HL-60 (cell line): Measurements from ENCODE around the gene TRA2B.

Source experiments
- GABPA ChIP-seq: IDR thresholded peaks from 2 replicates; pipeline ENCODE4 v1.6.1; 2012; ENCODE audit warnings: low read depth
- POLR2AphosphoS5 ChIP-seq: IDR thresholded peaks from 2 replicates; pipeline ENCODE4 v1.6.1; 2012; ENCODE audit warnings: low read depth
- TF ChIP-seq, protein P1 (sequence below): IDR thresholded peaks from one replicate; pipeline ENCODE4 v1.5.1; 2011; ENCODE audit warnings: low read length, control low read depth, inconsistent platforms; ENCODE audit not compliant: insufficient read depth
- TF ChIP-seq, protein P2 (sequence below): IDR thresholded peaks from 2 replicates; pipeline ENCODE4 v1.6.1; 2012; ENCODE audit warnings: low read depth; ENCODE audit not compliant: insufficient replicate concordance

DNA sequence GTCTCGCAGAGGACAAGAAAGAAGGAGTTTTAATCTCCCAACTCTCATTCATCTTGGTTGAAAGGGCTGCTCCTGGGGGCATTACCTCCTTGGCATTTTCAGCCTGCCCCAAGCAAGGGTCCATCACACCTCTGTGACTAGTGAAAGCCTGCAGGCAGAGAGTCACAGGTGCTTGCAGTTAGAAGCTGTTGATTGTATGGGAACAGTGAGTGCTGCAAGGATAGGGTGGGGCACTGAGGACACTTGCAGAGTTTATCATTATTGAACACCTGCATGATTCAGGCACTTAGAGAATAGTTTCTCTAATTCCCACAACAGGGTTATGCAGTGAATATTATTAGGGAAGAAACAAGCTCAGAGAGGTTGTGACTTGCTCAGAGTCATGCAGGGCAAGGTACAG is 71.3 kb downstream of the TRA2B start:
- TF ChIP-seq, protein P1, sequence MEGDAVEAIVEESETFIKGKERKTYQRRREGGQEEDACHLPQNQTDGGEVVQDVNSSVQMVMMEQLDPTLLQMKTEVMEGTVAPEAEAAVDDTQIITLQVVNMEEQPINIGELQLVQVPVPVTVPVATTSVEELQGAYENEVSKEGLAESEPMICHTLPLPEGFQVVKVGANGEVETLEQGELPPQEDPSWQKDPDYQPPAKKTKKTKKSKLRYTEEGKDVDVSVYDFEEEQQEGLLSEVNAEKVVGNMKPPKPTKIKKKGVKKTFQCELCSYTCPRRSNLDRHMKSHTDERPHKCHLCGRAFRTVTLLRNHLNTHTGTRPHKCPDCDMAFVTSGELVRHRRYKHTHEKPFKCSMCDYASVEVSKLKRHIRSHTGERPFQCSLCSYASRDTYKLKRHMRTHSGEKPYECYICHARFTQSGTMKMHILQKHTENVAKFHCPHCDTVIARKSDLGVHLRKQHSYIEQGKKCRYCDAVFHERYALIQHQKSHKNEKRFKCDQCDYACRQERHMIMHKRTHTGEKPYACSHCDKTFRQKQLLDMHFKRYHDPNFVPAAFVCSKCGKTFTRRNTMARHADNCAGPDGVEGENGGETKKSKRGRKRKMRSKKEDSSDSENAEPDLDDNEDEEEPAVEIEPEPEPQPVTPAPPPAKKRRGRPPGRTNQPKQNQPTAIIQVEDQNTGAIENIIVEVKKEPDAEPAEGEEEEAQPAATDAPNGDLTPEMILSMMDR, result no peak
- TF ChIP-seq, protein P2, sequence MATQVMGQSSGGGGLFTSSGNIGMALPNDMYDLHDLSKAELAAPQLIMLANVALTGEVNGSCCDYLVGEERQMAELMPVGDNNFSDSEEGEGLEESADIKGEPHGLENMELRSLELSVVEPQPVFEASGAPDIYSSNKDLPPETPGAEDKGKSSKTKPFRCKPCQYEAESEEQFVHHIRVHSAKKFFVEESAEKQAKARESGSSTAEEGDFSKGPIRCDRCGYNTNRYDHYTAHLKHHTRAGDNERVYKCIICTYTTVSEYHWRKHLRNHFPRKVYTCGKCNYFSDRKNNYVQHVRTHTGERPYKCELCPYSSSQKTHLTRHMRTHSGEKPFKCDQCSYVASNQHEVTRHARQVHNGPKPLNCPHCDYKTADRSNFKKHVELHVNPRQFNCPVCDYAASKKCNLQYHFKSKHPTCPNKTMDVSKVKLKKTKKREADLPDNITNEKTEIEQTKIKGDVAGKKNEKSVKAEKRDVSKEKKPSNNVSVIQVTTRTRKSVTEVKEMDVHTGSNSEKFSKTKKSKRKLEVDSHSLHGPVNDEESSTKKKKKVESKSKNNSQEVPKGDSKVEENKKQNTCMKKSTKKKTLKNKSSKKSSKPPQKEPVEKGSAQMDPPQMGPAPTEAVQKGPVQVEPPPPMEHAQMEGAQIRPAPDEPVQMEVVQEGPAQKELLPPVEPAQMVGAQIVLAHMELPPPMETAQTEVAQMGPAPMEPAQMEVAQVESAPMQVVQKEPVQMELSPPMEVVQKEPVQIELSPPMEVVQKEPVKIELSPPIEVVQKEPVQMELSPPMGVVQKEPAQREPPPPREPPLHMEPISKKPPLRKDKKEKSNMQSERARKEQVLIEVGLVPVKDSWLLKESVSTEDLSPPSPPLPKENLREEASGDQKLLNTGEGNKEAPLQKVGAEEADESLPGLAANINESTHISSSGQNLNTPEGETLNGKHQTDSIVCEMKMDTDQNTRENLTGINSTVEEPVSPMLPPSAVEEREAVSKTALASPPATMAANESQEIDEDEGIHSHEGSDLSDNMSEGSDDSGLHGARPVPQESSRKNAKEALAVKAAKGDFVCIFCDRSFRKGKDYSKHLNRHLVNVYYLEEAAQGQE, result no peak
- TF ChIP-seq GABPA (no peak), POLR2AphosphoS5 (no peak)
